ENCODE results near the gene FAM227B.
"Not testable (repeated sequence)": the region's sequence is repeated elsewhere in the genome, so short reads cannot be mapped to it uniquely, and the experiment has no call there.

Gene FAM227B

GRCh38 chr15:49490966-49491365, 129.7 kb downstream of the FAM227B start:
- H3K4me1 ChIP-seq (ENCODE audit: low read depth, poor library complexity, severe bottlenecking) = no peaks in the 10 kb centered on the region
- H3K79me2 ChIP-seq (ENCODE audit: insufficient read depth, low read depth) = no peaks in the 10 kb centered on the region
- no peak overlapping the region for H3K9ac ChIP-seq
- H3K4me3 ChIP-seq (IDR thresholded peaks at IDR 0.05; ENCODE audit: insufficient read depth, low read depth, low read length) = no peak overlapping the region
- H3K4me2 ChIP-seq = no peak overlapping the region
- H3K27me3 ChIP-seq (ENCODE audit: insufficient read depth, low read depth) = no peaks in the 10 kb centered on the region
- no peak overlapping the region for H2AFZ ChIP-seq (ENCODE audit: low read depth)
- no peaks in the 10 kb centered on the region for H4K20me1 ChIP-seq (ENCODE audit: insufficient read depth)
- no peak for TF ChIP-seq CTCF (conservative IDR thresholded peaks at IDR 0.05; ENCODE audit: low read depth, low read length)
- H3K27ac ChIP-seq = no peak overlapping the region
- no peaks in the 10 kb centered on the region for H3K36me3 ChIP-seq (ENCODE audit: insufficient read depth)

- H4K20me1 ChIP-seq (ENCODE audit: insufficient read depth); H3K4me1 ChIP-seq (ENCODE audit: low read depth, poor library complexity, severe bottlenecking); H3K79me2 ChIP-seq (ENCODE audit: insufficient read depth, low read depth): not testable (repeated sequence)
Measured at GRCh38 chr15:49485401-49485800, 135.2 kb downstream of the FAM227B start.

GRCh38 chr15:49478982-49479381, 141.6 kb downstream of the FAM227B start:
- not testable (repeated sequence) for H3K9ac ChIP-seq; H3K27ac ChIP-seq; H3K27me3 ChIP-seq (ENCODE audit: insufficient read depth, low read depth); H3K79me2 ChIP-seq (ENCODE audit: insufficient read depth, low read depth); H2AFZ ChIP-seq (ENCODE audit: low read depth); H3K4me3 ChIP-seq (IDR thresholded peaks at IDR 0.05; ENCODE audit: insufficient read depth, low read depth, low read length); H4K20me1 ChIP-seq (ENCODE audit: insufficient read depth); H3K36me3 ChIP-seq (ENCODE audit: insufficient read depth); H3K4me2 ChIP-seq; H3K4me1 ChIP-seq (ENCODE audit: low read depth, poor library complexity, severe bottlenecking)

More at GRCh38 chr15:49485401-49485800, 135.2 kb downstream of the FAM227B start:
- not testable (repeated sequence) for H2AFZ ChIP-seq (ENCODE audit: low read depth); H3K4me2 ChIP-seq; H3K36me3 ChIP-seq (ENCODE audit: insufficient read depth); H3K27ac ChIP-seq; H3K27me3 ChIP-seq (ENCODE audit: insufficient read depth, low read depth); H3K4me3 ChIP-seq (IDR thresholded peaks at IDR 0.05; ENCODE audit: insufficient read depth, low read depth, low read length); H3K9ac ChIP-seq

DNA sequence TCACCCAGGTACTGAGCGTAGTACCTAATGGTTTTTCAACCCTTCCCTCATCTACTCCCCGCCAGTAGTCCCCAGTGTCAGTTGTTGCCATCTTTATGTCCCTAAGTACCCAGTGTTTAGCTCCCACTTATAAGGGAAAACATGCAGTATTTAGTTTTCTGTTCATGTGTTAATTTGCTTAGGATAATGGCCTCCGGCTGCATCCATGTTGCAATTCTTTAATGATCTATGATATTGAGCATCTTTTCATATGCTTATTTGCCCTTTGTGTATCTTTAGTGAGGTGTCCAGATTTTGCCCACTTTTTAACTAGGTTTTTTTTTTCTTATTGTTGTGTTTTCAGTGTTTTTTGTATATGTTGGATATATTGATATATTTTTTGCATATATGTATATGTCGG, 142.6 kb downstream of the FAM227B start:
- H3K4me1 ChIP-seq (ENCODE audit: low read depth, poor library complexity, severe bottlenecking); H3K9ac ChIP-seq; H2AFZ ChIP-seq (ENCODE audit: low read depth): not testable (repeated sequence)

DNA sequence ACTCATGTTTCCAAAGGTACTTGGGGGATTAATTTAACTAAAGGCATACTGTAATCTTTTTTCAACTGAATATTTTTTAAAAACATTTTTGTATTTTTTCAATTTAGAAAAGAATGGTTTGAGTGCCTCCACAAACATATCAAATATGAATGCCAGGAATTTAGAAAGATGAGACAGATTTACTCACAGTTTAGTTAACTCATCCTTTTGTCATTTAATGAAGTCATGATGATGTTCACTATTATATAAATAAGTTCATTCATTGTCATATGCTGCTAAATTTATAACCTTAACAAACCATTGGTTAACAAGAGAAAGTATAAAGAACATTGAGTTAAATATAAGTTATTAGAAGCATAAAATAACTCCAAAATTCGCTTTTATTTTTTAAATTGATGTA, 147.6 kb downstream of the FAM227B start:
- Histone ChIP-seq H3K4me3 (IDR thresholded peaks at IDR 0.05; ENCODE audit: insufficient read depth, low read depth, low read length) (no peak overlapping the region), H3K4me2 (0 out of 2 replicates have a peak overlapping the region, but pooled peaks have one; percentile 44), H3K27me3 (ENCODE audit: insufficient read depth, low read depth) (no peaks in the 10 kb centered on the region), H3K27ac (no peak overlapping the region), H3K36me3 (ENCODE audit: insufficient read depth) (no peaks in the 10 kb centered on the region), H2AFZ (ENCODE audit: low read depth) (no peak overlapping the region), H4K20me1 (ENCODE audit: insufficient read depth) (no peaks in the 10 kb centered on the region), H3K4me1 (ENCODE audit: low read depth, poor library complexity, severe bottlenecking) (peaks cover 32% of the 10 kb centered on the region), H3K9ac (no peak overlapping the region), H3K79me2 (ENCODE audit: insufficient read depth, low read depth) (no peaks in the 10 kb centered on the region)
- TF ChIP-seq CTCF (conservative IDR thresholded peaks at IDR 0.05; ENCODE audit: low read depth, low read length) = no peak

More for the DNA sequence above, 142.6 kb downstream of the FAM227B start:
- H3K27me3 ChIP-seq (ENCODE audit: insufficient read depth, low read depth); H3K36me3 ChIP-seq (ENCODE audit: insufficient read depth); H3K27ac ChIP-seq; H3K4me3 ChIP-seq (IDR thresholded peaks at IDR 0.05; ENCODE audit: insufficient read depth, low read depth, low read length); H3K79me2 ChIP-seq (ENCODE audit: insufficient read depth, low read depth); H3K4me2 ChIP-seq; H4K20me1 ChIP-seq (ENCODE audit: insufficient read depth): not testable (repeated sequence)

GRCh38 chr15:49472338-49472737, 148.3 kb downstream of the FAM227B start:
- peak overlapping the region; percentile 60; the same call in 1 of the 2 replicates for H3K27ac ChIP-seq
- H3K79me2 ChIP-seq (ENCODE audit: insufficient read depth, low read depth) = no peaks in the 10 kb centered on the region
- H3K27me3 ChIP-seq (ENCODE audit: insufficient read depth, low read depth) = no peaks in the 10 kb centered on the region
- no peaks in the 10 kb centered on the region for H3K36me3 ChIP-seq (ENCODE audit: insufficient read depth)
- H2AFZ ChIP-seq (ENCODE audit: low read depth) = peak overlapping the region; percentile 22; the same call in 1 of the 2 replicates
- H4K20me1 ChIP-seq (ENCODE audit: insufficient read depth) = no peaks in the 10 kb centered on the region
- peaks cover 35% of the 10 kb centered on the region for H3K4me1 ChIP-seq (ENCODE audit: low read depth, poor library complexity, severe bottlenecking)
- peak overlapping the region; percentile 44 for H3K4me2 ChIP-seq
- H3K4me3 ChIP-seq (IDR thresholded peaks at IDR 0.05; ENCODE audit: insufficient read depth, low read depth, low read length) = no peak overlapping the region
- peak overlapping the region; percentile 2; the same call in 1 of the 2 replicates for H3K9ac ChIP-seq
- TF ChIP-seq CTCF (conservative IDR thresholded peaks at IDR 0.05; ENCODE audit: low read depth, low read length) = no peak

All from KMS-11 (cell line).